ENCODE data around the gene SPATA25.

Gene SPATA25

GRCh38 chr20:45842169-45842812, 45.1 kb downstream of the SPATA25 start:
- Histone ChIP-seq H3K4me3 (no peak overlapping the region), H3K9me3 (no peaks in the 10 kb centered on the region), H3K27ac (peak overlapping the region; percentile 33 to 44), H3K27me3 (no peaks in the 10 kb centered on the region), H3K4me1 (peaks cover 0 to 50% (median 6%) of the 10 kb centered on the region in 4 donors), H3K36me3 (peaks cover 36 to 93% (median 75%) of the 10 kb centered on the region in 3 donors)
- intact Hi-C loops (cut with DNase I; ENCODE audit: low total_unique reads), result no loop called here
- no peak for DNase-seq
- TF ChIP-seq CTCF (IDR thresholded peaks at IDR 0.05), result no peak

- TF ChIP-seq CTCF (IDR thresholded peaks at IDR 0.05), result no peak
- no peak for DNase-seq
- no peaks in the 10 kb centered on the region for H3K27me3 ChIP-seq
- intact Hi-C loops (cut with DNase I; ENCODE audit: low total_unique reads), result no loop called here
- no peaks in the 10 kb centered on the region for H3K9me3 ChIP-seq
- H3K27ac ChIP-seq, result peak overlapping the region; percentile 33 to 44
- peaks cover 0 to 57% (median 11%) of the 10 kb centered on the region in 4 donors for H3K4me1 ChIP-seq
- no peak overlapping the region for H3K4me3 ChIP-seq
- peaks cover 42 to 86% (median 69%) of the 10 kb centered on the region in 3 donors for H3K36me3 ChIP-seq
These were observed 45.9 kb downstream of the SPATA25 start for GRCh38 chr20:45841407-45842129.

- Histone ChIP-seq H3K4me1 (peaks cover 0 to 63% (median 15%) of the 10 kb centered on the region in 4 donors), H3K36me3 (peaks cover 42 to 78% (median 61%) of the 10 kb centered on the region in 3 donors), H3K9me3 (no peaks in the 10 kb centered on the region), H3K27me3 (no peaks in the 10 kb centered on the region), H3K27ac (peak overlapping the region; percentile 8 to 44), H3K4me3 (no peak overlapping the region)
- no peak for DNase-seq
- no peak for TF ChIP-seq CTCF (IDR thresholded peaks at IDR 0.05)
- intact Hi-C loops (cut with DNase I; ENCODE audit: low total_unique reads), result no loop called here
These were observed 46.7 kb downstream of the SPATA25 start for GRCh38 chr20:45840700-45841198.

GRCh38 chr20:45836841-45837240, 50.6 kb downstream of the SPATA25 start:
- TF ChIP-seq CTCF (IDR thresholded peaks at IDR 0.05), result no peak
- H3K4me1 ChIP-seq, result peaks cover 0 to 75% (median 37%) of the 10 kb centered on the region in 4 donors
- H3K36me3 ChIP-seq, result peaks cover 21 to 40% (median 30%) of the 10 kb centered on the region in 3 donors
- H3K27ac ChIP-seq, result peak overlapping the region; percentile 41 to 97
- H3K27me3 ChIP-seq, result no peaks in the 10 kb centered on the region
- no peak for DNase-seq
- H3K9me3 ChIP-seq, result no peaks in the 10 kb centered on the region
- intact Hi-C loops (cut with DNase I; ENCODE audit: low total_unique reads), result no loop called here
- H3K4me3 ChIP-seq, result peak overlapping the region in 1 of 2 donors; percentile 20

Data from tibial artery (tissue), 4 donors.